Activated naive CD4-positive, alpha-beta T cell treated with anti-CD3 and anti-CD28 coated beads, Interleukin-2, amount 10 ng/mL, durations not matched to agents 7 days and 5 days (primary cell): ENCODE measurements around the gene MBD6.

Source experiments
- CTCF ChIA-PET: fragments of 350-600 bp; sonication (Branson Sonifier 250); formaldehyde crosslinking; loops from one replicate; lab custom pipeline; 2021; ENCODE audit warnings: antibody characterized with exemption; lab: Charles Lee
- DNase-seq: peaks from one replicate; pipeline ENCODE4 v3.0.0-alpha.2; 2020
- H3K27ac Mint-ChIP-seq: one replicate; pipeline ENCODE4 v1.8.0; 2021; ENCODE audit warnings: mild to moderate bottlenecking, moderate library complexity, mixed read lengths
- H3K27me3 Mint-ChIP-seq: one replicate; pipeline ENCODE4 v1.8.0; 2021; ENCODE audit warnings: mild to moderate bottlenecking, mixed read lengths
- H3K36me3 Mint-ChIP-seq: one replicate; pipeline ENCODE4 v1.8.0; 2021; ENCODE audit warnings: mixed read lengths
- H3K4me1 Mint-ChIP-seq: one replicate; pipeline ENCODE4 v1.8.0; 2021; ENCODE audit warnings: mixed read lengths
- H3K4me3 Mint-ChIP-seq: one replicate; pipeline ENCODE4 v1.8.0; 2021; ENCODE audit warnings: mild to moderate bottlenecking, moderate library complexity, mixed read lengths
- H3K9me3 Mint-ChIP-seq: one replicate; pipeline ENCODE4 v1.8.0; 2021; ENCODE audit warnings: mixed read lengths

The MBD6 gene

GRCh38 chr12:57548488-57548887, 25.9 kb downstream of the MBD6 start:
- H3K4me3 Mint-ChIP-seq: no peak overlapping the region
- peaks cover 51% of the 10 kb centered on the region for H3K4me1 Mint-ChIP-seq
- H3K27me3 Mint-ChIP-seq: peaks cover 50% of the 10 kb centered on the region
- H3K9me3 Mint-ChIP-seq: no peaks in the 10 kb centered on the region
- H3K36me3 Mint-ChIP-seq: peaks cover 16% of the 10 kb centered on the region
- no peak overlapping the region for H3K27ac Mint-ChIP-seq
- DNase-seq: no peak
- CTCF ChIA-PET: no interaction called here

- H3K36me3 Mint-ChIP-seq: peaks cover 14% of the 10 kb centered on the region
- H3K27me3 Mint-ChIP-seq: peaks cover 50% of the 10 kb centered on the region
- no peak overlapping the region for H3K27ac Mint-ChIP-seq
- H3K9me3 Mint-ChIP-seq: no peaks in the 10 kb centered on the region
- H3K4me1 Mint-ChIP-seq: peaks cover 44% of the 10 kb centered on the region
- DNase-seq: no peak
- CTCF ChIA-PET: no interaction called here
- peak overlapping the region; percentile 47 for H3K4me3 Mint-ChIP-seq
Observed at GRCh38 chr12:57549203-57549908, 26.7 kb downstream of the MBD6 start.

DNA sequence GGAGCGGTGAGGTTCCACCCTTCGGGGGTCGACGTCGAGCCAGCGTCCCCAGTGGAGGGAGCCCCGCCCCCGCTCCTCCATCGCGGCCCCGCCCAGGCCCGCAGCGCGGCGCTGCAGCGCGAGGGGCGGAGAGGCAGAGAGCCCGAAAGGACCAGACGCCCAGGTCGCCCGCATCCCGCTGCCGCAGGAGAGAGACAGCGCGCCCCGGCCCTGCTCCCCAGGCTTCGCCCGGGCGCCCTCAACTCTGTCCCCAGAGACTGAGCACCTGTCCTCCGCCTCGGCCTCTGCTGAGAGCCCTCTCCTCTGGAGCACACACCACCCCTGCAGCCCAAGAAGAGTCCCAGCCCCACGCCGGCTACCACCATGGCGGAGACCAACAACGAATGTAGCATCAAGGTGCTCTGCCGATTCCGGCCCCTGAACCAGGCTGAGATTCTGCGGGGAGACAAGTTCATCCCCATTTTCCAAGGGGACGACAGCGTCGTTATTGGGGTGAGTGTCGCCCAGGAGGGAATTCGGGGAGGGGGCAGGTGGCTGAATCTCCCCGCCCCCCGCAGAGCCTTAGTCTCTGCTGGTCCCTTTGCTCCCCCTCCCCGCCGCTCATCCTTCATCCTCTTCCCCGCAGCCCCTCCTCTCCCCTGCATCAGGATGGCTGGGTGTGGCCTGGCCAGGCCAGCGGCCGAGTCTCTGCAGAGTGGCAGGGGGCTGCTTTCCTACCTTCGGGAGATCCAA, 27.5 kb downstream of the MBD6 start, which contains the start of gene KIF5A:
TSS of gene KIF5A (plus strand) at position 136 of the 732 bp plus-strand sequence. CDS start at position 364, 228 bp downstream.
- DNase-seq: peak; percentile 75
- peaks cover 39% of the 10 kb centered on the region for H3K4me1 Mint-ChIP-seq
- no peak within 1 kb of the TSS for H3K27ac Mint-ChIP-seq
- peak within 1 kb of the TSS; percentile 60 for H3K4me3 Mint-ChIP-seq
- no peaks in the 10 kb centered on the region for H3K9me3 Mint-ChIP-seq
- H3K27me3 Mint-ChIP-seq: peaks cover 53% of the 10 kb centered on the region
- peaks cover 13% of the 10 kb centered on the region for H3K36me3 Mint-ChIP-seq
- CTCF ChIA-PET: no interaction called here

DNA sequence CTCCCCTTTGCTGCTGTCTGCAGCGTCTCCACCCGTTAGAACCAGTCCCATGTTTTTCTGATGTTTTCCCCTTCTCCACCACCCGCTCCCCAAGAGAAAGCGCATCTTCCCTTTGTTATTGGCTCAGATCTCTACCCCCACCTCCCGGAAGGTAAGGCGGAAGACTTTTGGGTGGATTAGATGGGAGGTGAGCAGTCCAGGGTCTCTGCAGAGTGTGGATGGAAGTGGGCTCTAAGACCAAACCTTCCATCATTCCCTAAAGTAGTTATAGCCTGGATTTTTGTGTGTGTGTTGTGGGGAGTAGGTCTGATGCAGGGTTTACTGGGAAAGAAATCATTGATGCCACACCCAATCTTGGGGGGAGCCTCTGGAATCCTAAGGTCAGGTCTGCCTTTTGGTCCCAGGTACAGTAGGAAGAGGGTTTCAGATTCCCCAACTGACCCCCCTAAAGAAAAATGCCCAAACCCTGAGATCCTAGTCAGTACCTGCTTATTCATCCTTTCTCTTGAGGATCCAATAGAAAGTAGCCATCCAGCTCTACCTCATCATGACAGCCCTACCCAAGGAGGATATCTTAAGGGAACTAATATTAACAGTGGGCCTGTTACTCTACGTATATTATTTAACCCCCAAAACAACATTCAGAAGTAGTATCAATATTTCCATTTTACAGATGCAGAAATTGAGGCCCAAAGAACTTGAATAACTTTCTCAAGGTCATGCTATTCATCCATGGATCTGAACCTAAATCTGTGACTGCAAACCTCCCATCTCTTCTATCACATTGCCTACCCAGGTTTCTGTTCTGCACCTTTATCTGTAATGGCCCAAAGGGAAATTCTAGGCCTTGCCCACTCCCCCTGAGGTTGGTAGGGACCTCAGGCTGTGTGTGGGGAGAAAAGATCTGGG, 28.3 kb downstream of the MBD6 start:
- H3K27ac Mint-ChIP-seq: no peak overlapping the region
- no peaks in the 10 kb centered on the region for H3K9me3 Mint-ChIP-seq
- no peak for DNase-seq
- peak overlapping the region; percentile 60 for H3K4me3 Mint-ChIP-seq
- H3K36me3 Mint-ChIP-seq: peaks cover 7% of the 10 kb centered on the region
- H3K27me3 Mint-ChIP-seq: peaks cover 53% of the 10 kb centered on the region
- CTCF ChIA-PET: interaction anchor here (1.1 kb wide), 1 partner anchor 17 kb away, joined by 3 read pairs; no protein-coding TSS in a partner anchor
- peaks cover 31% of the 10 kb centered on the region for H3K4me1 Mint-ChIP-seq

DNA sequence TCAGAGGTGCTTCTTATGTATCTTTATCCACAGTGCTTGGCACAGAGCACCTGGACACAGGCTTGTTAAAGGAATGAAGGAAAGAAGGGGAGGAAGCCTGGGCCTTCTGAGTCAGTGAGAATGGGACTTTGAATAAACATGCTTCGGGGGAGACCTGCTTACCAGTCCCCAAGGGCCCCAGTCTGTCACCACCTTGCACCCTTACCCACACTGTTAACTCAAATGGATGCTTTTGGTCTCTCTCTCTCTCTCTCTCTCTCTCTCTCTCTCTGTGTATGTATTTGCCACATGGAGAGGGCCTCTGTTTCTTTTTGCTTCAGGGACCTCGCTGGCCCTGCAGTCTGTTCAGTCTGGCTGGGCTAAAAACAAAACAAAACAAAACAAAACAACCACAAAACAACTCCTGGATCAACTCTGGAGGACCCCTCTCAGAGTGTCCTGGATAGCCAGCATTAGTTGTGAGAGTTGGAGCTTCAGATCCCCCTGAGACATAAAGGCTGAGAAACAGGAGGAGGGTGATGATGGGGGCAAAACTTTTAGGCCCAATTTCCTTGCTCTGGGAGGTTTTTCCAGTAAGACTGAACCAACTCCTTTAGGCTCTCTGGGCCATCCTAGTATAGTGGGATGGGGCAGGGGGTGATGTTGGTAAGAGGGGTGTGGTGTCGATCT, 29.1 kb downstream of the MBD6 start:
- no peak for DNase-seq
- H3K36me3 Mint-ChIP-seq: no peaks in the 10 kb centered on the region
- no peaks in the 10 kb centered on the region for H3K9me3 Mint-ChIP-seq
- peaks cover 53% of the 10 kb centered on the region for H3K27me3 Mint-ChIP-seq
- H3K4me1 Mint-ChIP-seq: peaks cover 25% of the 10 kb centered on the region
- no peak overlapping the region for H3K27ac Mint-ChIP-seq
- H3K4me3 Mint-ChIP-seq: no peak overlapping the region
- CTCF ChIA-PET: interaction anchor here (0.8 to 1.6 kb wide), 5 partner anchors 11 to 93 kb away, joined by 3 to 4 read pairs (median 3); no protein-coding TSS in a partner anchor

DNA sequence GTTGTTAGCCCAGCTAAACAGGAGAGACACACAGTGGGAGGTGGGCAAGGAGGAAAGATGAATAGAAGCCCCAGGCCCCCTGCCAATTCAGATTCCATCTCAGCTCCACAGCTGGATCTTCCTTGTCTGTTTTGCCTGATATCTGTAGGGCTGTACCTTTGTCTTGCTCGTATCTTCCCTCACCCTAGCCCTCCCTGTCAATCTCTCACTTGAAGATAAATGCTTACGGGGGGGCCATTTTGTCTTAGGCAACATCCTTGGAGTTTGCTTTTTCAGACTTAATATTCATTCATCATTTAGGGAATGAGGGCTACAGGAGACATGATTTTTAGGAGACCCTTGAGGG, 29.7 kb downstream of the MBD6 start:
- Mint-ChIP-seq H3K27ac (no peak overlapping the region), H3K27me3 (peaks cover 49% of the 10 kb centered on the region), H3K36me3 (no peaks in the 10 kb centered on the region), H3K4me3 (no peak overlapping the region), H3K9me3 (no peaks in the 10 kb centered on the region), H3K4me1 (peaks cover 22% of the 10 kb centered on the region)
- DNase-seq: no peak
- CTCF ChIA-PET: interaction anchor here (0.8 to 1.6 kb wide), 5 partner anchors 10 to 94 kb away, joined by 3 to 4 read pairs (median 3); no protein-coding TSS in a partner anchor

DNA sequence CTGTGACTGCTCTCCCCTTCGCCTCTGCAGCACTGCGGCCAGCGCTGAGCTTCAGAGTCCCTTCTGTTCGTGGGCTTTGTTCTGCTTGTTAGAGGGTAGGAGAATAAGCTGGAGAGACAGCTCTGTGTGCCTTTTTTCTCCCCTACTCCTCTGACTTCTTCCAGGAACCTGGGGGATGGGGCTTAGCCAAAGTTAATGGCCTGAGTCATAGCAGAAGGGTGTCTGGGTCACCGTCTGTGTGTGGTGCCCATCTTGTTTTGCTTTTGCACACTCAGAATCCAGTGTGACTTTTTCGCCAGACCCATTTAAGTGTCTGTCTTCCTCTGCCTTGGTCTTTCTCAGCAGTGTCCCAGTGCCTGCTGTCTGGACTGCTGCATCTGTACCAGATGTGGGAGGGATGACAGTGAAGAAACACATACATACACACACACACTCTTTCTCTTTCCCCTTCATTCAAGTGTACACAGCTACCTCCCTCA, 30.2 kb downstream of the MBD6 start:
- Mint-ChIP-seq H3K4me1 (peaks cover 18% of the 10 kb centered on the region), H3K27ac (no peak overlapping the region), H3K9me3 (no peaks in the 10 kb centered on the region), H3K27me3 (peaks cover 48% of the 10 kb centered on the region), H3K4me3 (no peak overlapping the region), H3K36me3 (no peaks in the 10 kb centered on the region)
- DNase-seq: no peak
- CTCF ChIA-PET: interaction anchor here (0.8 to 1.6 kb wide), 3 partner anchors 10 to 94 kb away, joined by 3 to 4 read pairs (median 3); no protein-coding TSS in a partner anchor

- no peaks in the 10 kb centered on the region for H3K9me3 Mint-ChIP-seq
- peaks cover 17% of the 10 kb centered on the region for H3K4me1 Mint-ChIP-seq
- H3K36me3 Mint-ChIP-seq: no peaks in the 10 kb centered on the region
- H3K4me3 Mint-ChIP-seq: no peak overlapping the region
- CTCF ChIA-PET: no interaction called here
- peaks cover 43% of the 10 kb centered on the region for H3K27me3 Mint-ChIP-seq
- H3K27ac Mint-ChIP-seq: no peak overlapping the region
- DNase-seq: no peak
Observed at GRCh38 chr12:57553343-57554202, 30.9 kb downstream of the MBD6 start.

GRCh38 chr12:57554453-57554852, 31.8 kb downstream of the MBD6 start:
- H3K27ac Mint-ChIP-seq: no peak overlapping the region
- no peaks in the 10 kb centered on the region for H3K9me3 Mint-ChIP-seq
- CTCF ChIA-PET: interaction anchor here (0.6 kb wide), 1 partner anchor 58 kb away, joined by 3 read pairs; no protein-coding TSS in a partner anchor
- no peaks in the 10 kb centered on the region for H3K36me3 Mint-ChIP-seq
- H3K4me1 Mint-ChIP-seq: peaks cover 11% of the 10 kb centered on the region
- peaks cover 36% of the 10 kb centered on the region for H3K27me3 Mint-ChIP-seq
- no peak overlapping the region for H3K4me3 Mint-ChIP-seq
- DNase-seq: no peak

GRCh38 chr12:57554897-57555296, 32.3 kb downstream of the MBD6 start:
- no peak for DNase-seq
- CTCF ChIA-PET: interaction anchor here (0.6 kb wide), 1 partner anchor 58 kb away, joined by 3 read pairs; no protein-coding TSS in a partner anchor
- Mint-ChIP-seq H3K4me1 (peaks cover 12% of the 10 kb centered on the region), H3K4me3 (no peak overlapping the region), H3K9me3 (no peaks in the 10 kb centered on the region), H3K36me3 (no peaks in the 10 kb centered on the region), H3K27me3 (peaks cover 32% of the 10 kb centered on the region), H3K27ac (no peak overlapping the region)

DNA sequence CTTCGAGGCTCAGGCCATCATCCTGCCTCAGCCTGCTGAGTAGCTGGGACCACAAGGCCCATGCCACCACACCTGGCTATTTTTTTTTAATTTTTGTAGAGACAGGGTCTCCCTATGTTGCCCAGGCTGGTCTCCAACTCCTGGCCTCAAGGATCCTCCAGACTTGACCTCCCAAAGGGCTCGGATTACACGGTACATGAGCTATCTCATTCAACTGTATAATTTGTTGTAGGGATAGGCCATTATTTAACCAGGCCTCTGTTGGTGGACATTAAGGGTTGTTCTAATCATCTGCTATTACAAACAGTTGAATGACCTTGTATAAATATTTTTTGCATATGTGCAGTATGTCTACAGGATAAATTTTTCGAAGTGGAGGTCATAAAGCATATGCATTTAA, 36.2 kb downstream of the MBD6 start:
- CTCF ChIA-PET: interaction anchor here (2.0 kb wide), 1 partner anchor 25 kb away, joined by 7 read pairs; no protein-coding TSS in a partner anchor
- Mint-ChIP-seq H3K9me3 (no peaks in the 10 kb centered on the region), H3K27me3 (peaks cover 35% of the 10 kb centered on the region)

DNA sequence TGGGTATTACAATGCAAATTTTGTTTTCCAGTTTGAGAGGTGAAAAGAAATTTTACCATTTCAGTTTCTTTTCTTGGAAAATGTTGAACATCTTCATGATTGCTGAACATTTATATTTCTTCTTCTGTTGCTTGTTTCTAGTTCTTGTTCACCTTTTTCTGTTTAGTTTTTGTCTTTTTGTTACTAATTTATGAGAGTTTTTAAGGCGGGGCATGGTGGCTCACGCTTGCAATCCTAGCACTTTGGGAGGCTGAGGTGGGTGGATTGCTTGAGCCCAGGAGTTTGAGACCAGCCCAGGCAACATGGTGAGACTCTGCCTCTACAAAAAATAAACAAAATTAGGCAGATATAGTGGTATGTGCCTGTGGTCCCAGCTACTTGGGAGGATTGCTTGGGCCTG, 37.9 kb downstream of the MBD6 start:
- H3K4me1 Mint-ChIP-seq: peaks cover 6% of the 10 kb centered on the region
- H3K27me3 Mint-ChIP-seq: peaks cover 47% of the 10 kb centered on the region
- no peak overlapping the region for H3K4me3 Mint-ChIP-seq
- no peaks in the 10 kb centered on the region for H3K36me3 Mint-ChIP-seq
- no peak overlapping the region for H3K27ac Mint-ChIP-seq
- CTCF ChIA-PET: interaction anchor here (2.0 kb wide), 1 partner anchor 23 kb away, joined by 7 read pairs; no protein-coding TSS in a partner anchor
- H3K9me3 Mint-ChIP-seq: no peaks in the 10 kb centered on the region
- no peak for DNase-seq

More for the DNA sequence above, 36.2 kb downstream of the MBD6 start:
- Mint-ChIP-seq H3K4me1 (peaks cover 6% of the 10 kb centered on the region), H3K27ac (no peak overlapping the region), H3K4me3 (no peak overlapping the region), H3K36me3 (no peaks in the 10 kb centered on the region)
- DNase-seq: no peak
